Measurements from ENCODE around the gene NSD1. TPM values are rescaled to one million over a fixed set of nuclear protein-coding genes. Genes with fewer than 3 reads are reported as not detected.

NSD1 gene
- total and polyA plus RNA-seq, 2 donors (not counting 1 experiment from before 2014, with no cell fraction given): 19.3 to 52.8 TPM

GRCh38 chr5:177325868-177326381 lies 192.4 kb downstream of the NSD1 start:
- DNase-seq (ENCODE audit: low read depth in 2 of 2): peak in 1 of 2 donors; percentile 20
- Histone ChIP-seq H3K9ac (ENCODE audit: insufficient read depth, low read length) (no peak overlapping the region), H3K4me3 (replicated peaks in 1 of 4; ENCODE audit: control extremely low read depth in 1 of 4, insufficient read depth in 1 of 4, low read depth in 3 of 4, low read length in 4 of 4) (no peak overlapping the region), H3K4me2 (ENCODE audit: extremely low read depth, insufficient read depth, low read length) (peak overlapping the region; percentile 57), H3K27me3 (ENCODE audit: control insufficient read depth, insufficient read depth, low read length) (no peaks in the 10 kb centered on the region), H2AFZ (ENCODE audit: low read length) (no peak overlapping the region), H4K20me1 (ENCODE audit: control insufficient read depth, extremely low read depth, insufficient read depth, low read length) (no peaks in the 10 kb centered on the region), H3K36me3 (ENCODE audit: control insufficient read depth, insufficient read depth, low read length) (peaks cover 6% of the 10 kb centered on the region), H3K79me2 (ENCODE audit: control insufficient read depth, insufficient read depth, low read length) (no peaks in the 10 kb centered on the region), H3K4me1 (ENCODE audit: control insufficient read depth, extremely low read depth, insufficient read depth, low read length) (peaks cover 9% of the 10 kb centered on the region), H3K27ac (ENCODE audit: insufficient read depth, low read length) (no peak overlapping the region), H3K9me3 (ENCODE audit: control insufficient read depth, insufficient read depth, low read depth, low read length) (no peaks in the 10 kb centered on the region)
- TF ChIP-seq EZH2 (IDR thresholded peaks at IDR 0.05; ENCODE audit: low read length, missing control alignments) (no peak), CTCF (conservative IDR thresholded peaks at IDR 0.05 in 1 of 2, IDR thresholded peaks at IDR 0.05 in 1 of 2; ENCODE audit: low read depth in 1 of 2, low read length in 2 of 2) (no peak)

GRCh38 chr5:177327539-177328522 lies 194.3 kb downstream of the NSD1 start:
- Histone ChIP-seq H3K4me1 (ENCODE audit: control insufficient read depth, extremely low read depth, insufficient read depth, low read length) (peaks cover 9% of the 10 kb centered on the region), H3K27ac (ENCODE audit: insufficient read depth, low read length) (peak overlapping the region; percentile 81), H2AFZ (ENCODE audit: low read length) (no peak overlapping the region), H3K79me2 (ENCODE audit: control insufficient read depth, insufficient read depth, low read length) (no peaks in the 10 kb centered on the region), H3K9ac (ENCODE audit: insufficient read depth, low read length) (no peak overlapping the region), H3K36me3 (ENCODE audit: control insufficient read depth, insufficient read depth, low read length) (peaks cover 14% of the 10 kb centered on the region), H4K20me1 (ENCODE audit: control insufficient read depth, extremely low read depth, insufficient read depth, low read length) (no peaks in the 10 kb centered on the region), H3K4me2 (ENCODE audit: extremely low read depth, insufficient read depth, low read length) (peak overlapping the region; percentile 59), H3K27me3 (ENCODE audit: control insufficient read depth, insufficient read depth, low read length) (no peaks in the 10 kb centered on the region), H3K9me3 (ENCODE audit: control insufficient read depth, insufficient read depth, low read depth, low read length) (no peaks in the 10 kb centered on the region), H3K4me3 (replicated peaks in 1 of 4; ENCODE audit: control extremely low read depth in 1 of 4, insufficient read depth in 1 of 4, low read depth in 3 of 4, low read length in 4 of 4) (no peak overlapping the region)
- peak; percentile 51 to 80 for DNase-seq (ENCODE audit: low read depth in 2 of 2)
- no peak for TF ChIP-seq CTCF (conservative IDR thresholded peaks at IDR 0.05 in 1 of 2, IDR thresholded peaks at IDR 0.05 in 1 of 2; ENCODE audit: low read depth in 1 of 2, low read length in 2 of 2)
- TF ChIP-seq EZH2 (IDR thresholded peaks at IDR 0.05; ENCODE audit: low read length, missing control alignments): no peak

GRCh38 chr5:177328545-177329231 lies 195.1 kb downstream of the NSD1 start:
- H3K36me3 ChIP-seq (ENCODE audit: control insufficient read depth, insufficient read depth, low read length): peaks cover 20% of the 10 kb centered on the region
- no peaks in the 10 kb centered on the region for H4K20me1 ChIP-seq (ENCODE audit: control insufficient read depth, extremely low read depth, insufficient read depth, low read length)
- no peaks in the 10 kb centered on the region for H3K79me2 ChIP-seq (ENCODE audit: control insufficient read depth, insufficient read depth, low read length)
- H3K27me3 ChIP-seq (ENCODE audit: control insufficient read depth, insufficient read depth, low read length): no peaks in the 10 kb centered on the region
- H3K4me2 ChIP-seq (ENCODE audit: extremely low read depth, insufficient read depth, low read length): no peak overlapping the region
- TF ChIP-seq EZH2 (IDR thresholded peaks at IDR 0.05; ENCODE audit: low read length, missing control alignments) (no peak), CTCF (conservative IDR thresholded peaks at IDR 0.05 in 1 of 2, IDR thresholded peaks at IDR 0.05 in 1 of 2; ENCODE audit: low read depth in 1 of 2, low read length in 2 of 2) (no peak)
- no peak for DNase-seq (ENCODE audit: low read depth in 2 of 2)
- peaks cover 9% of the 10 kb centered on the region for H3K4me1 ChIP-seq (ENCODE audit: control insufficient read depth, extremely low read depth, insufficient read depth, low read length)
- no peak overlapping the region for H3K27ac ChIP-seq (ENCODE audit: insufficient read depth, low read length)
- H3K9me3 ChIP-seq (ENCODE audit: control insufficient read depth, insufficient read depth, low read depth, low read length): no peaks in the 10 kb centered on the region
- no peak overlapping the region for H3K4me3 ChIP-seq (replicated peaks in 1 of 4; ENCODE audit: control extremely low read depth in 1 of 4, insufficient read depth in 1 of 4, low read depth in 3 of 4, low read length in 4 of 4)
- no peak overlapping the region for H3K9ac ChIP-seq (ENCODE audit: insufficient read depth, low read length)
- H2AFZ ChIP-seq (ENCODE audit: low read length): no peak overlapping the region

Measured in fibroblast of lung (primary cell).